ENCODE data around the gene MRM2.
A peak's percentile ranks its signal among the peaks of the same experiment; 100 is the strongest.

The MRM2 gene

GRCh38 chr7:2287745-2288144, 45.7 kb upstream of the MRM2 start:
- H3K9me3 Mint-ChIP-seq = no peaks in the 10 kb centered on the region
- no peak overlapping the region for H3K4me3 Mint-ChIP-seq
- no peak for TF ChIP-seq CTCF (IDR thresholded peaks at IDR 0.05)
- H3K36me3 Mint-ChIP-seq (ENCODE audit: low read depth) = no peaks in the 10 kb centered on the region
- peaks cover 8% of the 10 kb centered on the region for H3K4me1 Mint-ChIP-seq
- no peak overlapping the region for H3K27ac Mint-ChIP-seq
- no peak for DNase-seq
- no peaks in the 10 kb centered on the region for H3K27me3 Mint-ChIP-seq (ENCODE audit: low read depth, poor library complexity)

- Mint-ChIP-seq H3K9me3 (no peaks in the 10 kb centered on the region), H3K36me3 (ENCODE audit: low read depth) (peaks cover under 1% of the 10 kb centered on the region), H3K27ac (peak overlapping the region; percentile 94), H3K27me3 (ENCODE audit: low read depth, poor library complexity) (no peaks in the 10 kb centered on the region), H3K4me3 (no peak overlapping the region), H3K4me1 (peaks cover 41% of the 10 kb centered on the region)
- TF ChIP-seq CTCF (IDR thresholded peaks at IDR 0.05) = no peak
- DNase-seq = no peak
Observed at GRCh38 chr7:2283074-2283473, 41.1 kb upstream of the MRM2 start.

- H3K36me3 Mint-ChIP-seq (ENCODE audit: low read depth) = peaks cover 6% of the 10 kb centered on the region
- peak overlapping the region; percentile 97 for H3K27ac Mint-ChIP-seq
- H3K4me1 Mint-ChIP-seq = peaks cover 42% of the 10 kb centered on the region
- no peaks in the 10 kb centered on the region for H3K27me3 Mint-ChIP-seq (ENCODE audit: low read depth, poor library complexity)
- TF ChIP-seq CTCF (IDR thresholded peaks at IDR 0.05) = no peak
- peak; percentile 36 for DNase-seq
- H3K9me3 Mint-ChIP-seq = no peaks in the 10 kb centered on the region
- H3K4me3 Mint-ChIP-seq = peak overlapping the region; percentile 67
Observed at GRCh38 chr7:2282185-2282751, 40.3 kb upstream of the MRM2 start.

GRCh38 chr7:2281541-2281940, 39.5 kb upstream of the MRM2 start:
- Mint-ChIP-seq H3K9me3 (no peaks in the 10 kb centered on the region), H3K27ac (peak overlapping the region; percentile 97), H3K36me3 (ENCODE audit: low read depth) (peaks cover 12% of the 10 kb centered on the region), H3K4me1 (peaks cover 46% of the 10 kb centered on the region), H3K27me3 (ENCODE audit: low read depth, poor library complexity) (no peaks in the 10 kb centered on the region), H3K4me3 (peak overlapping the region; percentile 67)
- DNase-seq = no peak
- TF ChIP-seq CTCF (IDR thresholded peaks at IDR 0.05) = no peak

GRCh38 chr7:2280424-2280823, 38.4 kb upstream of the MRM2 start:
- Mint-ChIP-seq H3K4me3 (no peak overlapping the region), H3K9me3 (no peaks in the 10 kb centered on the region), H3K27me3 (ENCODE audit: low read depth, poor library complexity) (no peaks in the 10 kb centered on the region), H3K36me3 (ENCODE audit: low read depth) (peaks cover 12% of the 10 kb centered on the region), H3K4me1 (peaks cover 46% of the 10 kb centered on the region), H3K27ac (no peak overlapping the region)
- no peak for DNase-seq
- TF ChIP-seq CTCF (IDR thresholded peaks at IDR 0.05) = no peak

- no peak overlapping the region for H3K4me3 Mint-ChIP-seq
- no peaks in the 10 kb centered on the region for H3K27me3 Mint-ChIP-seq (ENCODE audit: low read depth, poor library complexity)
- H3K4me1 Mint-ChIP-seq = peaks cover 46% of the 10 kb centered on the region
- DNase-seq = no peak
- H3K36me3 Mint-ChIP-seq (ENCODE audit: low read depth) = peaks cover 12% of the 10 kb centered on the region
- TF ChIP-seq CTCF (IDR thresholded peaks at IDR 0.05) = no peak
- H3K27ac Mint-ChIP-seq = peak overlapping the region; percentile 93
- no peaks in the 10 kb centered on the region for H3K9me3 Mint-ChIP-seq
Observed at GRCh38 chr7:2279896-2280295, 37.9 kb upstream of the MRM2 start.
